Chondrocyte (in vitro differentiated cells): ENCODE data around the gene DDX25. TPM values are rescaled to one million over a fixed set of nuclear protein-coding genes. Genes with fewer than 3 reads are reported as not detected.

Source experiments
- DNase-seq: peaks from one replicate; pipeline ENCODE4 v3.0.0; 2021; ENCODE audit warnings: mixed read lengths, low spot score
- H3K27ac Mint-ChIP-seq: one replicate; pipeline ENCODE4 v1.8.0; 2021; ENCODE audit warnings: mild to moderate bottlenecking, moderate library complexity, mixed read lengths; ENCODE audit not compliant: unreplicated experiment
- H3K27me3 Mint-ChIP-seq: 2 replicates; pipeline ENCODE4 v1.8.0; 2021; ENCODE audit warnings: low read depth, mixed read lengths
- H3K36me3 Mint-ChIP-seq: 2 replicates; pipeline ENCODE4 v1.8.0; 2021; ENCODE audit warnings: low read depth, mixed read lengths
- H3K4me1 Mint-ChIP-seq: 2 replicates; pipeline ENCODE4 v1.8.0; 2021; ENCODE audit warnings: low read depth, mild to moderate bottlenecking, mixed read lengths
- H3K4me3 Mint-ChIP-seq: one replicate; pipeline ENCODE4 v1.8.0; 2021; ENCODE audit warnings: mild to moderate bottlenecking, moderate library complexity, mixed read lengths; ENCODE audit not compliant: unreplicated experiment
- H3K9me3 Mint-ChIP-seq: 2 replicates; pipeline ENCODE4 v1.8.0; 2021; ENCODE audit warnings: low read depth, mixed read lengths
- CTCF ChIP-seq: fragments of 200-600 bp; sonication (generic); IDR thresholded peaks from 2 replicates; pipeline ENCODE4 v1.5.0; 2021; ENCODE audit warnings: antibody characterized with exemption, mild to moderate bottlenecking, moderate library complexity
- total RNA-seq: library from RNA; stranded (reverse); gene quantifications from 3 replicates; pipeline ENCODE4 v1.2.1, GENCODE V29; 2021

Gene DDX25
- total RNA-seq, 1 donor from 2014 or later, result not detected

GRCh38 chr11:125943661-125944349, 39.5 kb downstream of the DDX25 start:
- H3K4me1 Mint-ChIP-seq, result peaks cover 4% of the 10 kb centered on the region
- no peaks in the 10 kb centered on the region for H3K36me3 Mint-ChIP-seq
- H3K4me3 Mint-ChIP-seq, result no peak overlapping the region
- no peak overlapping the region for H3K27ac Mint-ChIP-seq
- peaks cover 12% of the 10 kb centered on the region for H3K27me3 Mint-ChIP-seq
- no peak for DNase-seq
- H3K9me3 Mint-ChIP-seq, result no peaks in the 10 kb centered on the region
- no peak for TF ChIP-seq CTCF

GRCh38 chr11:125944350-125945010, 40.2 kb downstream of the DDX25 start:
- no peak overlapping the region for H3K4me3 Mint-ChIP-seq
- H3K4me1 Mint-ChIP-seq, result peaks cover 4% of the 10 kb centered on the region
- H3K27ac Mint-ChIP-seq, result no peak overlapping the region
- H3K36me3 Mint-ChIP-seq, result no peaks in the 10 kb centered on the region
- no peaks in the 10 kb centered on the region for H3K9me3 Mint-ChIP-seq
- no peak for TF ChIP-seq CTCF
- DNase-seq, result no peak
- peaks cover 12% of the 10 kb centered on the region for H3K27me3 Mint-ChIP-seq

- H3K36me3 Mint-ChIP-seq, result no peaks in the 10 kb centered on the region
- DNase-seq, result no peak
- peaks cover 12% of the 10 kb centered on the region for H3K27me3 Mint-ChIP-seq
- no peak overlapping the region for H3K4me3 Mint-ChIP-seq
- no peak overlapping the region for H3K27ac Mint-ChIP-seq
- no peak for TF ChIP-seq CTCF
- H3K9me3 Mint-ChIP-seq, result no peaks in the 10 kb centered on the region
- H3K4me1 Mint-ChIP-seq, result peaks cover 4% of the 10 kb centered on the region
These were observed 40.9 kb downstream of the DDX25 start for GRCh38 chr11:125945011-125945796.

GRCh38 chr11:125945797-125946520, 41.7 kb downstream of the DDX25 start, which contains the start of gene VSIG10L2:
Gene VSIG10L2, plus strand, starts transcription at chr11:125946044. Its CDS starts 12 bp downstream, at chr11:125946056.
- no peak within 1 kb of the TSS for H3K4me3 Mint-ChIP-seq
- no peak for DNase-seq
- H3K27ac Mint-ChIP-seq, result no peak within 1 kb of the TSS
- no peaks in the 10 kb centered on the region for H3K9me3 Mint-ChIP-seq
- peaks cover 12% of the 10 kb centered on the region for H3K27me3 Mint-ChIP-seq
- H3K36me3 Mint-ChIP-seq, result no peaks in the 10 kb centered on the region
- peaks cover 4% of the 10 kb centered on the region for H3K4me1 Mint-ChIP-seq
- TF ChIP-seq CTCF, result no peak
